HG03378 (cell line): Measurements from ENCODE around the gene STK24.

Source experiments
- ATAC-seq: cut with Tn5 transposase; IDR thresholded peaks from one replicate; pipeline ENCODE4 v1.9.1; 2021; ENCODE audit warnings: mild to moderate bottlenecking, moderate library complexity; ENCODE audit not compliant: unreplicated experiment

The STK24 gene

GRCh38 chr13:98442391-98443230, 134.3 kb downstream of the STK24 start:
- no peak for ATAC-seq

GRCh38 chr13:98441056-98441676, 135.7 kb downstream of the STK24 start:
- no peak for ATAC-seq

- no peak for ATAC-seq
These were observed 136.4 kb downstream of the STK24 start for GRCh38 chr13:98440390-98441055.

GRCh38 chr13:98439896-98440295, 137.0 kb downstream of the STK24 start:
- no peak for ATAC-seq

- ATAC-seq: no peak
These were observed 137.6 kb downstream of the STK24 start for GRCh38 chr13:98439126-98439828.

- no peak for ATAC-seq
These were observed 138.4 kb downstream of the STK24 start for GRCh38 chr13:98438246-98439125.

GRCh38 chr13:98436233-98436910, 140.5 kb downstream of the STK24 start:
- no peak for ATAC-seq

GRCh38 chr13:98435376-98435775, 141.5 kb downstream of the STK24 start:
- no peak for ATAC-seq

- ATAC-seq: no peak
These were observed 142.8 kb downstream of the STK24 start for GRCh38 chr13:98434060-98434459.

- no peak for ATAC-seq
These were observed 143.3 kb downstream of the STK24 start for GRCh38 chr13:98433654-98434053.

- ATAC-seq: no peak
These were observed 144.3 kb downstream of the STK24 start for GRCh38 chr13:98432638-98433037.

- ATAC-seq: no peak
These were observed 146.8 kb downstream of the STK24 start for GRCh38 chr13:98429977-98430736.

GRCh38 chr13:98429531-98429930, 147.4 kb downstream of the STK24 start:
- ATAC-seq: no peak

- no peak for ATAC-seq
These were observed 147.8 kb downstream of the STK24 start for GRCh38 chr13:98429081-98429480.

GRCh38 chr13:98428256-98428966, 148.5 kb downstream of the STK24 start:
- no peak for ATAC-seq

- ATAC-seq: no peak
These were observed 149.4 kb downstream of the STK24 start for GRCh38 chr13:98427331-98427995.

- no peak for ATAC-seq
These were observed 153.5 kb downstream of the STK24 start for GRCh38 chr13:98423417-98423816.

GRCh38 chr13:98422046-98422445, 154.9 kb downstream of the STK24 start:
- ATAC-seq: no peak
